ENCODE measurements around the gene SERPINB6. TPM values are rescaled to one million over a fixed set of nuclear protein-coding genes. Genes with fewer than 3 reads are reported as not detected.
A peak's percentile ranks its signal among the peaks of the same experiment; 100 is the strongest.

The SERPINB6 gene
- polyA plus RNA-seq, 3 donors: 117 to 208 (median 200) TPM

- WGBS (ENCODE audit: insufficient coverage): 50% methylated on average over 1 of the region's 3 CpGs
- Mint-ChIP-seq H3K36me3 (peaks cover 19 to 28% of the 10 kb centered on the region in 2 donors), H3K4me3 (no peak overlapping the region), H3K27me3 (ENCODE audit: low read depth in 3 of 3) (no peaks in the 10 kb centered on the region), H3K4me1 (peaks cover 40% of the 10 kb centered on the region), H3K27ac (peak overlapping the region in 1 of 7 donors; percentile 40), H3K9me3 (no peaks in the 10 kb centered on the region)
- peaks cover 15% of the 10 kb centered on the region for H4K20me1 ChIP-seq (ENCODE audit: insufficient read depth, low read length)
- peaks cover 25 to 33% of the 10 kb centered on the region in 2 donors for H3K4me1 ChIP-seq (ENCODE audit: control insufficient read depth in 1 of 2, insufficient read depth in 2 of 2, low read length in 2 of 2)
- no peaks in the 10 kb centered on the region for H3K27me3 ChIP-seq (ENCODE audit: control insufficient read depth in 2 of 2, insufficient read depth in 2 of 2, low read length in 2 of 2)
- DNase-seq: no peak
- peaks cover 73% of the 10 kb centered on the region for H3K79me2 ChIP-seq (ENCODE audit: insufficient read depth, low read length)
- no peak overlapping the region for H3K9ac ChIP-seq (ENCODE audit: insufficient read depth, low read length, poor library complexity, severe bottlenecking)
- H2AFZ ChIP-seq (ENCODE audit: insufficient read depth, low read depth, low read length, poor library complexity, severe bottlenecking): no peak overlapping the region
- intact Hi-C loops (cut with micrococcal nuclease): no loop called here
- no peaks in the 10 kb centered on the region for H3K9me3 ChIP-seq (replicated peaks in 1 of 2; ENCODE audit: control insufficient read depth in 1 of 2, insufficient read depth in 1 of 2, low read length in 2 of 2)
- TF ChIP-seq, protein P1, sequence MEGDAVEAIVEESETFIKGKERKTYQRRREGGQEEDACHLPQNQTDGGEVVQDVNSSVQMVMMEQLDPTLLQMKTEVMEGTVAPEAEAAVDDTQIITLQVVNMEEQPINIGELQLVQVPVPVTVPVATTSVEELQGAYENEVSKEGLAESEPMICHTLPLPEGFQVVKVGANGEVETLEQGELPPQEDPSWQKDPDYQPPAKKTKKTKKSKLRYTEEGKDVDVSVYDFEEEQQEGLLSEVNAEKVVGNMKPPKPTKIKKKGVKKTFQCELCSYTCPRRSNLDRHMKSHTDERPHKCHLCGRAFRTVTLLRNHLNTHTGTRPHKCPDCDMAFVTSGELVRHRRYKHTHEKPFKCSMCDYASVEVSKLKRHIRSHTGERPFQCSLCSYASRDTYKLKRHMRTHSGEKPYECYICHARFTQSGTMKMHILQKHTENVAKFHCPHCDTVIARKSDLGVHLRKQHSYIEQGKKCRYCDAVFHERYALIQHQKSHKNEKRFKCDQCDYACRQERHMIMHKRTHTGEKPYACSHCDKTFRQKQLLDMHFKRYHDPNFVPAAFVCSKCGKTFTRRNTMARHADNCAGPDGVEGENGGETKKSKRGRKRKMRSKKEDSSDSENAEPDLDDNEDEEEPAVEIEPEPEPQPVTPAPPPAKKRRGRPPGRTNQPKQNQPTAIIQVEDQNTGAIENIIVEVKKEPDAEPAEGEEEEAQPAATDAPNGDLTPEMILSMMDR (IDR thresholded peaks at IDR 0.05): no peak
- no peak overlapping the region for H3K4me2 ChIP-seq (replicated peaks; ENCODE audit: extremely low read depth, low read length, poor library complexity, severe bottlenecking)
- peak overlapping the region in 1 of 2 donors; percentile 26 for H3K27ac ChIP-seq (ENCODE audit: low read depth in 1 of 2, low read length in 2 of 2)
- H3K36me3 ChIP-seq (replicated peaks in 1 of 2; ENCODE audit: control insufficient read depth in 1 of 2, insufficient read depth in 2 of 2, low read length in 2 of 2): peaks cover 8 to 20% of the 10 kb centered on the region in 2 donors
- no peak overlapping the region for H3K4me3 ChIP-seq (replicated peaks in 1 of 3; ENCODE audit: low read depth in 2 of 3, low read length in 3 of 3)
These were observed 8.7 kb downstream of the SERPINB6 start for GRCh38 chr6:2962636-2963035.

DNA sequence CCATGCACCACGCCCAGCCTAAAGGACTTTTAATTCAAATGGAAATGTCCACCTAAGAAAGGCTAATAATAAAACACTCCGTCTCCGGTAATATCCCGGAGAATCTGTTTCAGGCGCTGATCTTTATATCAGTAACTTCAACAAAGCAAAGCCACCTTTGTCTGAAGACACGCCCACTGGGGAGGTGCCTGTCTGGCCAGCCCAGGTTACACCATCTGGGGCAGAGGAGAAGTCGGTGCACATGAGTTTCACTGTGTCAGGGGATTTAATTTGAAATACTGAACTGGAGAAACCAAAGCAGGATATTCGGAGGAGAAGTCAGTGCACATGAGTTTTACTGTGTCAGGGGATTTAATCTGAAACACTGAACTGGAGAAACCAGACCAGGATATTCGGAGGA, 9.4 kb downstream of the SERPINB6 start:
- Mint-ChIP-seq H3K4me3 (peak overlapping the region; percentile 32 to 35), H3K9me3 (no peaks in the 10 kb centered on the region), H3K27ac (peak overlapping the region; percentile 38 to 88 (median 63)), H3K4me1 (peaks cover 38% of the 10 kb centered on the region), H3K27me3 (ENCODE audit: low read depth in 3 of 3) (no peaks in the 10 kb centered on the region), H3K36me3 (peaks cover 23 to 34% of the 10 kb centered on the region in 2 donors)
- H3K4me3 ChIP-seq (replicated peaks in 1 of 3; ENCODE audit: low read depth in 2 of 3, low read length in 3 of 3): no peak overlapping the region
- no peak overlapping the region for H2AFZ ChIP-seq (ENCODE audit: insufficient read depth, low read depth, low read length, poor library complexity, severe bottlenecking)
- H3K4me1 ChIP-seq (ENCODE audit: control insufficient read depth in 1 of 2, insufficient read depth in 2 of 2, low read length in 2 of 2): peaks cover 25 to 33% of the 10 kb centered on the region in 2 donors
- H3K9me3 ChIP-seq (replicated peaks in 1 of 2; ENCODE audit: control insufficient read depth in 1 of 2, insufficient read depth in 1 of 2, low read length in 2 of 2): no peaks in the 10 kb centered on the region
- no peaks in the 10 kb centered on the region for H3K27me3 ChIP-seq (ENCODE audit: control insufficient read depth in 2 of 2, insufficient read depth in 2 of 2, low read length in 2 of 2)
- no peak overlapping the region for H3K4me2 ChIP-seq (replicated peaks; ENCODE audit: extremely low read depth, low read length, poor library complexity, severe bottlenecking)
- H3K9ac ChIP-seq (ENCODE audit: insufficient read depth, low read length, poor library complexity, severe bottlenecking): no peak overlapping the region
- H4K20me1 ChIP-seq (ENCODE audit: insufficient read depth, low read length): peaks cover 14% of the 10 kb centered on the region
- whole genome bisulfite sequencing (ENCODE audit: insufficient coverage): 42% methylated on average over 4 of the region's 9 CpGs
- no peak for DNase-seq
- peak overlapping the region in 1 of 2 donors; percentile 26 for H3K27ac ChIP-seq (ENCODE audit: low read depth in 1 of 2, low read length in 2 of 2)
- peaks cover 10 to 25% of the 10 kb centered on the region in 2 donors for H3K36me3 ChIP-seq (replicated peaks in 1 of 2; ENCODE audit: control insufficient read depth in 1 of 2, insufficient read depth in 2 of 2, low read length in 2 of 2)
- H3K79me2 ChIP-seq (ENCODE audit: insufficient read depth, low read length): peaks cover 68% of the 10 kb centered on the region
- TF ChIP-seq, protein P1 (IDR thresholded peaks at IDR 0.05): no peak
- intact Hi-C loops (cut with micrococcal nuclease): no loop called here

Measured in CD14-positive monocyte (primary cell).